ENCODE data around the gene NFAM1. TPM values are rescaled to one million over a fixed set of nuclear protein-coding genes. Genes with fewer than 3 reads are reported as not detected.

NFAM1 gene
- total RNA-seq, 1 donor from 2014 or later: 0.91 TPM

DNA sequence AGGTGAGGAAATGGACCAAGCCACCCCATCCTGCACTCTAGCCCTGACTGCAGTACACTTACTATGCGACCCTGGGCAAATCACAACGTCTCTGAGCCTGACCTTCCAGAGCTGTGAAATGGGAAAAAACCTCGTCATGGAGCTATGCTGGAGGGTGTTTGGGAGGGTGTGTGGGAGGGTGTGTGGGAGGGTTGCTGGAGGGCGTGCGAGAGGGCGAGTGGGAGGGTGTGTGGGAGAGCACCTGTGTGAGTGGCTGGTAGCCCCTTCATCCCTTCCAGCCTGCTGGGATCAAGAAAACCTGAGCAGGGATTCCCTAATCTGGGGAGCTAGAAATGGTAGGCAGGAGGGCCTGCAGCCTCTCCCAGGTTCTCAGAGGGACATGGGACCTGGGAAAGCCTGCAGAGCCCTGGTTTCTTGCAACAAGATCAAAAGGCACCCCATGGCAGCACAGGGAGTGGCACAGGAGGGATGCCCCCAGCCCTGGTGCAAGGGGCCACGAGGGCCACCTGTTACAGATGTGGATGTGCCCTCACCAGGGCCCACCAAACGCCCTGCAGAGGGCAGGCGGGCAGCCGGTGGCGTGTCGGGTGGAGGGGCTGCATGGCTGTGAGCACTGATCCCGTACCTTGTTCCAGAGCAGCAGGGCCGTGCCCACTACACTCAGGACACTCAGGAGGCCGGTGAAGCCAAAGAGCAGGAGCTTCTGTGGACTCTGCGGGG, 23.2 kb downstream of the NFAM1 start:
- peaks cover 19% of the 10 kb centered on the region for H3K4me1 Mint-ChIP-seq (ENCODE audit: low read depth, unreplicated experiment)
- H3K36me3 Mint-ChIP-seq (ENCODE audit: unreplicated experiment): no peaks in the 10 kb centered on the region
- no peak overlapping the region for H3K27ac Mint-ChIP-seq (ENCODE audit: unreplicated experiment)
- no peaks in the 10 kb centered on the region for H3K27me3 Mint-ChIP-seq (ENCODE audit: unreplicated experiment)
- H3K9me3 Mint-ChIP-seq (ENCODE audit: unreplicated experiment): peaks cover 5% of the 10 kb centered on the region
- TF ChIP-seq, protein P1, sequence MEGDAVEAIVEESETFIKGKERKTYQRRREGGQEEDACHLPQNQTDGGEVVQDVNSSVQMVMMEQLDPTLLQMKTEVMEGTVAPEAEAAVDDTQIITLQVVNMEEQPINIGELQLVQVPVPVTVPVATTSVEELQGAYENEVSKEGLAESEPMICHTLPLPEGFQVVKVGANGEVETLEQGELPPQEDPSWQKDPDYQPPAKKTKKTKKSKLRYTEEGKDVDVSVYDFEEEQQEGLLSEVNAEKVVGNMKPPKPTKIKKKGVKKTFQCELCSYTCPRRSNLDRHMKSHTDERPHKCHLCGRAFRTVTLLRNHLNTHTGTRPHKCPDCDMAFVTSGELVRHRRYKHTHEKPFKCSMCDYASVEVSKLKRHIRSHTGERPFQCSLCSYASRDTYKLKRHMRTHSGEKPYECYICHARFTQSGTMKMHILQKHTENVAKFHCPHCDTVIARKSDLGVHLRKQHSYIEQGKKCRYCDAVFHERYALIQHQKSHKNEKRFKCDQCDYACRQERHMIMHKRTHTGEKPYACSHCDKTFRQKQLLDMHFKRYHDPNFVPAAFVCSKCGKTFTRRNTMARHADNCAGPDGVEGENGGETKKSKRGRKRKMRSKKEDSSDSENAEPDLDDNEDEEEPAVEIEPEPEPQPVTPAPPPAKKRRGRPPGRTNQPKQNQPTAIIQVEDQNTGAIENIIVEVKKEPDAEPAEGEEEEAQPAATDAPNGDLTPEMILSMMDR (IDR thresholded peaks at IDR 0.05; ENCODE audit: partially characterized antibody, unreplicated experiment): no peak
- DNase-seq: no peak
- H3K4me3 Mint-ChIP-seq (ENCODE audit: unreplicated experiment): no peak overlapping the region

DNA sequence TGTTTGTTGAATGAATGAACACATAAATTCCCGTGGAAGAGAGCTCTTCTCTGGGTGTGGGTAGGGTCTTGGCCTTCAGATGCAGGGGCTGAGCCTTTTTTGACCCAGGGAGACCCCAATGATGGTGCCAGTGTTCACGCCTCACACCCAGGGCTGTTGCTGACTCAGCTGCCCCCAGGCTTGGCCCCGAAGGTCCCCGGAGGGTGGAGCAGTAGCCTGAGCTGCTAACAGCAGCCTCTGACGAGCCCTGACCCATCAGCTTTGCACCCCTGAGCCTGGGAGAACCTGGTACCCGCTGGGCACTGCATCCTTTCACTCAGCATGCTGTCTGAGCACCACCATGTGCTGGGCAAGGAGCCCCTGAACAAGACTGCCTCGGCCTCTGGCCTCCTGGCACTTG, 23.9 kb downstream of the NFAM1 start:
- Mint-ChIP-seq H3K27me3 (ENCODE audit: unreplicated experiment) (no peaks in the 10 kb centered on the region), H3K27ac (ENCODE audit: unreplicated experiment) (no peak overlapping the region), H3K36me3 (ENCODE audit: unreplicated experiment) (no peaks in the 10 kb centered on the region), H3K4me3 (ENCODE audit: unreplicated experiment) (no peak overlapping the region), H3K4me1 (ENCODE audit: low read depth, unreplicated experiment) (peaks cover 21% of the 10 kb centered on the region), H3K9me3 (ENCODE audit: unreplicated experiment) (peaks cover 5% of the 10 kb centered on the region)
- TF ChIP-seq, protein P1 (IDR thresholded peaks at IDR 0.05; ENCODE audit: partially characterized antibody, unreplicated experiment): no peak
- DNase-seq: no peak

DNA sequence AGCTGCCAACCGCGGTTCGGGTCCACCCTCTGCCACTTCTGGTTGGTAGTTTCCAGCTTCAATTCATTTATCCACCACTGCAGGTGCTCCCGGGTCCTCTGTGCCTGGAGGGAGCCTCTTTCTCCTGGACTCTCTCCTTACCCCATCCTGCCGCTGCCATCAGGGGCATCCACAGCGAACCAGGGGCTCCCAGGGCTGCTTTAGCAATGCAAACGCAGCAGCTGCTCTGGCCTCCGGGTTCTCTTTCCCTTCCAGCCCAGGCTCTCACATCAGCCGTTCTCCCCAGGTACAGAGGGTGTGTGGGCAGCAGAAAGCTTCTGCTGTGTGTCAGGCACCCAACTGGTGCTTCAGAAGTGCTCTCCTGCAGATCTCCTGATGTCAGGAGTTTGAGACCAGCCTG, 27.9 kb downstream of the NFAM1 start:
- Mint-ChIP-seq H3K36me3 (ENCODE audit: unreplicated experiment) (no peaks in the 10 kb centered on the region), H3K27me3 (ENCODE audit: unreplicated experiment) (peaks cover 5% of the 10 kb centered on the region), H3K27ac (ENCODE audit: unreplicated experiment) (no peak overlapping the region), H3K9me3 (ENCODE audit: unreplicated experiment) (peaks cover 12% of the 10 kb centered on the region), H3K4me3 (ENCODE audit: unreplicated experiment) (no peak overlapping the region), H3K4me1 (ENCODE audit: low read depth, unreplicated experiment) (peaks cover 20% of the 10 kb centered on the region)
- TF ChIP-seq, protein P1 (IDR thresholded peaks at IDR 0.05; ENCODE audit: partially characterized antibody, unreplicated experiment): no peak
- DNase-seq: no peak

DNA sequence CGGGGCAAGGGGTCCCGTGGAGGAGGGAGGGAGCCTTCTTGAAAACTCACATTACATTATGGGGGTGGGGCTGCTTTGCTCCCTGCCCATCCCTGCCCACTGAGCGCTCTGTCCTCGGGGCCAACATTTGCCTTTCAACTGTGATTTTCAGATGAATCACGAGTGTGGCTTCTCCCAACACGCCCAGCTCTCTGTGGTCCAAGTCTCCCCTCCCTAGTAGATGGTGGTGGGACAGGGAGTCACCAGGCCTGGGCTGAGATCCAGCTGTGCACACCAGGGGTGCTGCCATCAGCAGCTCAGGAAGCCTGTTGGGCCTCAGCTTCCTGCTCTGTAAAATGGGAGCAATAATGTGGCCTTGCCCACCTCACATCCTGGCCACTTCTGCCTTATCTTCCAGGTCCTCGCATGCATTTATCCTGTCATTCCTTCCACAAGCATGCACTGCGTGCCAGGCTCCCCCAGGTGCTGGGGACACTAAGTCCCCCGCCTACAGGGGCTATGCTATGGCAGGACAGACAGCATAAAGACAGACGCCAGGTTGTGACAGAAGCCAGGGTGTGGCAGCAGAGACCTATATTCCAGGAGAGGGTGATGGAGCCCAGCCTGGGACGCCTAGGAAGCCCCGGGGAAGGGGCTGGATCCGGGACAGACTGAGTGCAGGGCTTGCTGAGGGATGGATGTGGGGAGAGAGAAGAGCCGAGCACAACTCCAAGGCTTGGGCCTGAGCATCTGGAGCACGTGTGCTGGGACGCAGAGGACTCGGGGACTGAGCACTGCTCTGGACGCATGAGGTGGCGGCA, 30.5 kb downstream of the NFAM1 start:
- TF ChIP-seq, protein P1 (IDR thresholded peaks at IDR 0.05; ENCODE audit: partially characterized antibody, unreplicated experiment): no peak
- Mint-ChIP-seq H3K4me3 (ENCODE audit: unreplicated experiment) (no peak overlapping the region), H3K4me1 (ENCODE audit: low read depth, unreplicated experiment) (peaks cover 26% of the 10 kb centered on the region), H3K27ac (ENCODE audit: unreplicated experiment) (no peak overlapping the region), H3K27me3 (ENCODE audit: unreplicated experiment) (peaks cover 6% of the 10 kb centered on the region), H3K36me3 (ENCODE audit: unreplicated experiment) (no peaks in the 10 kb centered on the region), H3K9me3 (ENCODE audit: unreplicated experiment) (peaks cover 12% of the 10 kb centered on the region)
- no peak for DNase-seq
